IMR-90 (cell line): Measurements from ENCODE around the gene SP2.

Source experiments
- BHLHE40 ChIP-seq: fragments of 150-350 bp; IDR thresholded peaks from 2 replicates; pipeline ENCODE4 v1.6.1; 2016; ENCODE audit warnings: mild to moderate bottlenecking, low read depth, low read length
- CTCF ChIP-seq: conservative IDR thresholded peaks from 2 replicates; pipeline ENCODE4 v1.5.1; 2012; ENCODE audit warnings: mild to moderate bottlenecking, low read depth, low read length, improper control_type of control experiment
- MAFK ChIP-seq: IDR thresholded peaks from 2 replicates; pipeline ENCODE4 v1.6.1; 2012; ENCODE audit warnings: low read depth, low read length, improper control_type of control experiment
- MXI1 ChIP-seq: IDR thresholded peaks from 2 replicates; pipeline ENCODE4 v1.6.1; 2012; ENCODE audit warnings: low read depth, mild to moderate bottlenecking, low read length, moderate library complexity, borderline replicate concordance
- NFE2L2 ChIP-seq: fragments of 150-350 bp; IDR thresholded peaks from 2 replicates; pipeline ENCODE4 v1.6.1; 2016; ENCODE audit warnings: low read depth, mild to moderate bottlenecking, low read length
- POLR2A ChIP-seq: IDR thresholded peaks from 2 replicates; pipeline ENCODE4 v1.6.1; 2012; ENCODE audit warnings: mild to moderate bottlenecking, low read depth, low read length
- RAD21 ChIP-seq: IDR thresholded peaks from 2 replicates; pipeline ENCODE4 v1.6.1; 2012; ENCODE audit warnings: low read length, improper control_type of control experiment
- RCOR1 ChIP-seq: IDR thresholded peaks from 2 replicates; pipeline ENCODE4 v1.6.1; 2012; ENCODE audit warnings: mild to moderate bottlenecking, low read length, improper control_type of control experiment; ENCODE audit not compliant: insufficient replicate concordance
- RFX5 ChIP-seq: IDR thresholded peaks from 2 replicates; pipeline ENCODE4 v1.8.0; 2012; ENCODE audit warnings: low read depth, mild to moderate bottlenecking, low read length, moderate library complexity
- SMC3 ChIP-seq: fragments of 150-350 bp; IDR thresholded peaks from 2 replicates; pipeline ENCODE4 v1.6.1; 2016; ENCODE audit warnings: low read depth, mild to moderate bottlenecking, antibody characterized with exemption, low read length, moderate library complexity
- TF ChIP-seq, protein P1 (sequence below): fragments of 150-350 bp; IDR thresholded peaks from 2 replicates; pipeline ENCODE4 v1.6.1; 2017; ENCODE audit warnings: mild to moderate bottlenecking, antibody characterized with exemption, low read length, low read depth

DNA sequence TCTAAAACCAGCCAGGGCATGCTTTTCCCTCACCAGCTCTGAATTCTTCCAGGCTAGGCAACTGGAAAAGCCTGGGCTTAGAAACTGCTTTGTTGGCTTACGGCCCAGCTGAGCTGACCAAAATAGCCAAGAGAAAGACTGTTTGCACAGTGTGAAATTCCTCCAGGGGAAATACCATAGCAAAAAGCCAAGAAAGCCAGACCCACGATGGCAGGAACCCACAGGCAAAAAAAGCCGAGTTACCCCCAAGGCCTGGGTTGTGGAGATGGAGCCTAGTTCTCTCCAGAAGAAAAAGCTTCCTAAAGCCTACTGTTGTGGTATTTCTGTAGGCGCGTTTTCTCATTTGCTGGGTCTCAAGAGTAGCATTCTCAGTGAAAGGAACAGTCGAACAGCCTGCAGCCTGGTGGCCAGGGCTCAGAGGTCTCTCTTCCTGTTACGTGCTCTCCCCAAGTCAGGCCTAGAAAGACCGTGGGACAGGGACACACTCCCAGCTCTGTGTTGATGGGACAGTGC is 9.2 kb downstream of the SP2 start:
- TF ChIP-seq BHLHE40 (no peak), RAD21 (no peak), CTCF (no peak), MXI1 (no peak), MAFK (no peak), POLR2A (no peak), RCOR1 (no peak), RFX5 (no peak), SMC3 (no peak), NFE2L2 (no peak)
- TF ChIP-seq, protein P1, sequence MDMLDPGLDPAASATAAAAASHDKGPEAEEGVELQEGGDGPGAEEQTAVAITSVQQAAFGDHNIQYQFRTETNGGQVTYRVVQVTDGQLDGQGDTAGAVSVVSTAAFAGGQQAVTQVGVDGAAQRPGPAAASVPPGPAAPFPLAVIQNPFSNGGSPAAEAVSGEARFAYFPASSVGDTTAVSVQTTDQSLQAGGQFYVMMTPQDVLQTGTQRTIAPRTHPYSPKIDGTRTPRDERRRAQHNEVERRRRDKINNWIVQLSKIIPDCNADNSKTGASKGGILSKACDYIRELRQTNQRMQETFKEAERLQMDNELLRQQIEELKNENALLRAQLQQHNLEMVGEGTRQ: no peak
